ENCODE measurements around the gene NELL1.

NELL1 gene

DNA sequence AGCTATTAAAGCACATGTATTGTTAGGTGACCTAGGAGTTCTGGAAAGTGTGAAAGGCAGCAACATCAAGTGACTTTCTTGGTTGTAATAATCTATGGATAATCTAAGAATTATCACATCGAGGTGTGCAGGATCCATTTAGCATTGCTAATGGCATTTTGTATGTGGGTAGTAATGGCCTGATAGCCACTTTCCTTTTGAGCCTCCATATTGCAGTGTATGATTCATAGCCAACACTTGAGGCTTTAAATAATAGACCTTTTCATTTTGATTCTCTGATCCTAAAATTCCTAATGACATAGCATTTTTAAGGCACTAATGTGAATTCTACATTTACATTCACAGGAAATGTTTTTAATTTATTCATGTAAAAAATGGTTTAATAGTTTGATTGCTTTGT is 759.4 kb downstream of the NELL1 start:
- TF ChIP-seq ISL1 (CRISPR knock-in tag; IDR thresholded peaks at IDR 0.05) = no peak
- no peak for ATAC-seq

DNA sequence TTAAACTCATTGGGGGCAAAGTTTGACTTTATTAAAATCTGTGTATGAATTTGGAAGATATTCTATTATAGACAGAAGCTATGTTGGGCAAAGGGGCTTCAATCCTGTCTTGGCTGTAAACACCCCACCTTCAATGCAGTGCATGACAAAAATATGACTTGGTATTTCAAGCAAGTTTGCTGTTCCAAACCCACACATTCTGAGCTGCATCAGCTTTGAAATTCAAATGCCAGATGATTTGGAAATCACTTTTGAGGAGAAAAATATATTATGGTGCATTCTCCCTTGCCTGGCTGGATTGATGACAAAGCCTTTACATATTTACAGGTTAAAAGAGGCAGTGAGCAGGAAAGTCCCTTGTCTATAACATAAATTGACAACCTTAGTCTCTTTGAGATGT is 760.0 kb downstream of the NELL1 start:
- TF ChIP-seq, protein P1, sequence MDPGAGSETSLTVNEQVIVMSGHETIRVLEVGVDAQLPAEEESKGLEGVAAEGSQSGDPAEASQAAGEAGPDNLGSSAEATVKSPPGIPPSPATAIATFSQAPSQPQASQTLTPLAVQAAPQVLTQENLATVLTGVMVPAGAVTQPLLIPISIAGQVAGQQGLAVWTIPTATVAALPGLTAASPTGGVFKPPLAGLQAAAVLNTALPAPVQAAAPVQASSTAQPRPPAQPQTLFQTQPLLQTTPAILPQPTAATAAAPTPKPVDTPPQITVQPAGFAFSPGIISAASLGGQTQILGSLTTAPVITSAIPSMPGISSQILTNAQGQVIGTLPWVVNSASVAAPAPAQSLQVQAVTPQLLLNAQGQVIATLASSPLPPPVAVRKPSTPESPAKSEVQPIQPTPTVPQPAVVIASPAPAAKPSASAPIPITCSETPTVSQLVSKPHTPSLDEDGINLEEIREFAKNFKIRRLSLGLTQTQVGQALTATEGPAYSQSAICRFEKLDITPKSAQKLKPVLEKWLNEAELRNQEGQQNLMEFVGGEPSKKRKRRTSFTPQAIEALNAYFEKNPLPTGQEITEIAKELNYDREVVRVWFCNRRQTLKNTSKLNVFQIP (CRISPR knock-in tag; IDR thresholded peaks at IDR 0.05; ENCODE audit: borderline replicate concordance, low read depth) = no peak
- TF ChIP-seq BACH2 (CRISPR knock-in tag; IDR thresholded peaks at IDR 0.05; ENCODE audit: borderline replicate concordance) = no peak
- no peak for TF ChIP-seq ARNTL (CRISPR knock-in tag; IDR thresholded peaks at IDR 0.05; ENCODE audit: borderline replicate concordance, low read depth)
- TF ChIP-seq CSDC2 (CRISPR knock-in tag; IDR thresholded peaks at IDR 0.05) = no peak
- TF ChIP-seq, protein P2, sequence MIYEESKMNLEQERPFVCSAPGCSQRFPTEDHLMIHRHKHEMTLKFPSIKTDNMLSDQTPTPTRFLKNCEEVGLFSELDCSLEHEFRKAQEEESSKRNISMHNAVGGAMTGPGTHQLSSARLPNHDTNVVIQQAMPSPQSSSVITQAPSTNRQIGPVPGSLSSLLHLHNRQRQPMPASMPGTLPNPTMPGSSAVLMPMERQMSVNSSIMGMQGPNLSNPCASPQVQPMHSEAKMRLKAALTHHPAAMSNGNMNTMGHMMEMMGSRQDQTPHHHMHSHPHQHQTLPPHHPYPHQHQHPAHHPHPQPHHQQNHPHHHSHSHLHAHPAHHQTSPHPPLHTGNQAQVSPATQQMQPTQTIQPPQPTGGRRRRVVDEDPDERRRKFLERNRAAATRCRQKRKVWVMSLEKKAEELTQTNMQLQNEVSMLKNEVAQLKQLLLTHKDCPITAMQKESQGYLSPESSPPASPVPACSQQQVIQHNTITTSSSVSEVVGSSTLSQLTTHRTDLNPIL (CRISPR knock-in tag; IDR thresholded peaks at IDR 0.05; ENCODE audit: low read depth) = no peak
- TF ChIP-seq, protein P3, sequence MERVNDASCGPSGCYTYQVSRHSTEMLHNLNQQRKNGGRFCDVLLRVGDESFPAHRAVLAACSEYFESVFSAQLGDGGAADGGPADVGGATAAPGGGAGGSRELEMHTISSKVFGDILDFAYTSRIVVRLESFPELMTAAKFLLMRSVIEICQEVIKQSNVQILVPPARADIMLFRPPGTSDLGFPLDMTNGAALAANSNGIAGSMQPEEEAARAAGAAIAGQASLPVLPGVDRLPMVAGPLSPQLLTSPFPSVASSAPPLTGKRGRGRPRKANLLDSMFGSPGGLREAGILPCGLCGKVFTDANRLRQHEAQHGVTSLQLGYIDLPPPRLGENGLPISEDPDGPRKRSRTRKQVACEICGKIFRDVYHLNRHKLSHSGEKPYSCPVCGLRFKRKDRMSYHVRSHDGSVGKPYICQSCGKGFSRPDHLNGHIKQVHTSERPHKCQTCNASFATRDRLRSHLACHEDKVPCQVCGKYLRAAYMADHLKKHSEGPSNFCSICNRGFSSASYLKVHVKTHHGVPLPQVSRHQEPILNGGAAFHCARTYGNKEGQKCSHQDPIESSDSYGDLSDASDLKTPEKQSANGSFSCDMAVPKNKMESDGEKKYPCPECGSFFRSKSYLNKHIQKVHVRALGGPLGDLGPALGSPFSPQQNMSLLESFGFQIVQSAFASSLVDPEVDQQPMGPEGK (CRISPR knock-in tag; IDR thresholded peaks at IDR 0.05; ENCODE audit: borderline replicate concordance) = no peak
- TF ChIP-seq PPARA (CRISPR knock-in tag; IDR thresholded peaks at IDR 0.05; ENCODE audit: borderline replicate concordance) = no peak
- no peak for TF ChIP-seq RARB (CRISPR knock-in tag; IDR thresholded peaks at IDR 0.05)
- no peak for TF ChIP-seq ISL1 (CRISPR knock-in tag; IDR thresholded peaks at IDR 0.05)
- TF ChIP-seq ZFP30 (CRISPR knock-in tag; IDR thresholded peaks at IDR 0.05) = no peak
- TF ChIP-seq GLIS3 (CRISPR knock-in tag; IDR thresholded peaks at IDR 0.05) = no peak
- no peak for TF ChIP-seq ZFP3 (CRISPR knock-in tag; IDR thresholded peaks at IDR 0.05)
- TF ChIP-seq ESRRG (CRISPR knock-in tag; IDR thresholded peaks at IDR 0.05) = no peak
- TF ChIP-seq, protein P4, sequence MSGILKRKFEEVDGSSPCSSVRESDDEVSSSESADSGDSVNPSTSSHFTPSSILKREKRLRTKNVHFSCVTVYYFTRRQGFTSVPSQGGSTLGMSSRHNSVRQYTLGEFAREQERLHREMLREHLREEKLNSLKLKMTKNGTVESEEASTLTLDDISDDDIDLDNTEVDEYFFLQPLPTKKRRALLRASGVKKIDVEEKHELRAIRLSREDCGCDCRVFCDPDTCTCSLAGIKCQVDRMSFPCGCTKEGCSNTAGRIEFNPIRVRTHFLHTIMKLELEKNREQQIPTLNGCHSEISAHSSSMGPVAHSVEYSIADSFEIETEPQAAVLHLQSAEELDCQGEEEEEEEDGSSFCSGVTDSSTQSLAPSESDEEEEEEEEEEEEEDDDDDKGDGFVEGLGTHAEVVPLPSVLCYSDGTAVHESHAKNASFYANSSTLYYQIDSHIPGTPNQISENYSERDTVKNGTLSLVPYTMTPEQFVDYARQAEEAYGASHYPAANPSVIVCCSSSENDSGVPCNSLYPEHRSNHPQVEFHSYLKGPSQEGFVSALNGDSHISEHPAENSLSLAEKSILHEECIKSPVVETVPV (CRISPR knock-in tag; IDR thresholded peaks at IDR 0.05) = no peak

DNA sequence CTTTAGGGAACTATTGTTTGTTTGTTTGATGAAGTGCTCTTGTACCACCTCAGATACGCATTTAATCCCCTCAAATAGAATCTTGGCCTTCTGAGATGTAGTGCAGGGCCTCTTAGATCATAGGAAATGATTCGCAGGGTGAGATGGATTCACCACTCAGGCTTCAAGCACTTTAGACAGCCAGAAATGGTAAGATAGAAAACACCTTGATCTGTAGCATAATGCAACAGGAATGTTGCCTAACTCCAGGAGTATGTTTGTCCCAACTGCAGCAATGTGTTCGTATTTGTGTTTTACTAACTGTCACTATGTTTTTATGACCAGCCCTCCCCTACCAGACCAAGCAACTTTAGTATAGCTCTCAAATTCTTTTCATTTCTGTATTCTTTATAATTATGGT is 761.2 kb downstream of the NELL1 start:
- ATAC-seq = no peak
- TF ChIP-seq, protein P1 (CRISPR knock-in tag; IDR thresholded peaks at IDR 0.05; ENCODE audit: borderline replicate concordance, low read depth) = no peak
- TF ChIP-seq, protein P5, sequence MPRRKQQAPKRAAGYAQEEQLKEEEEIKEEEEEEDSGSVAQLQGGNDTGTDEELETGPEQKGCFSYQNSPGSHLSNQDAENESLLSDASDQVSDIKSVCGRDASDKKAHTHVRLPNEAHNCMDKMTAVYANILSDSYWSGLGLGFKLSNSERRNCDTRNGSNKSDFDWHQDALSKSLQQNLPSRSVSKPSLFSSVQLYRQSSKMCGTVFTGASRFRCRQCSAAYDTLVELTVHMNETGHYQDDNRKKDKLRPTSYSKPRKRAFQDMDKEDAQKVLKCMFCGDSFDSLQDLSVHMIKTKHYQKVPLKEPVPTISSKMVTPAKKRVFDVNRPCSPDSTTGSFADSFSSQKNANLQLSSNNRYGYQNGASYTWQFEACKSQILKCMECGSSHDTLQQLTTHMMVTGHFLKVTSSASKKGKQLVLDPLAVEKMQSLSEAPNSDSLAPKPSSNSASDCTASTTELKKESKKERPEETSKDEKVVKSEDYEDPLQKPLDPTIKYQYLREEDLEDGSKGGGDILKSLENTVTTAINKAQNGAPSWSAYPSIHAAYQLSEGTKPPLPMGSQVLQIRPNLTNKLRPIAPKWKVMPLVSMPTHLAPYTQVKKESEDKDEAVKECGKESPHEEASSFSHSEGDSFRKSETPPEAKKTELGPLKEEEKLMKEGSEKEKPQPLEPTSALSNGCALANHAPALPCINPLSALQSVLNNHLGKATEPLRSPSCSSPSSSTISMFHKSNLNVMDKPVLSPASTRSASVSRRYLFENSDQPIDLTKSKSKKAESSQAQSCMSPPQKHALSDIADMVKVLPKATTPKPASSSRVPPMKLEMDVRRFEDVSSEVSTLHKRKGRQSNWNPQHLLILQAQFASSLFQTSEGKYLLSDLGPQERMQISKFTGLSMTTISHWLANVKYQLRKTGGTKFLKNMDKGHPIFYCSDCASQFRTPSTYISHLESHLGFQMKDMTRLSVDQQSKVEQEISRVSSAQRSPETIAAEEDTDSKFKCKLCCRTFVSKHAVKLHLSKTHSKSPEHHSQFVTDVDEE (CRISPR knock-in tag; IDR thresholded peaks at IDR 0.05) = no peak
- no peak for TF ChIP-seq ISL1 (CRISPR knock-in tag; IDR thresholded peaks at IDR 0.05)

More for the DNA sequence above, 760.0 kb downstream of the NELL1 start:
- no peak for ATAC-seq

DNA sequence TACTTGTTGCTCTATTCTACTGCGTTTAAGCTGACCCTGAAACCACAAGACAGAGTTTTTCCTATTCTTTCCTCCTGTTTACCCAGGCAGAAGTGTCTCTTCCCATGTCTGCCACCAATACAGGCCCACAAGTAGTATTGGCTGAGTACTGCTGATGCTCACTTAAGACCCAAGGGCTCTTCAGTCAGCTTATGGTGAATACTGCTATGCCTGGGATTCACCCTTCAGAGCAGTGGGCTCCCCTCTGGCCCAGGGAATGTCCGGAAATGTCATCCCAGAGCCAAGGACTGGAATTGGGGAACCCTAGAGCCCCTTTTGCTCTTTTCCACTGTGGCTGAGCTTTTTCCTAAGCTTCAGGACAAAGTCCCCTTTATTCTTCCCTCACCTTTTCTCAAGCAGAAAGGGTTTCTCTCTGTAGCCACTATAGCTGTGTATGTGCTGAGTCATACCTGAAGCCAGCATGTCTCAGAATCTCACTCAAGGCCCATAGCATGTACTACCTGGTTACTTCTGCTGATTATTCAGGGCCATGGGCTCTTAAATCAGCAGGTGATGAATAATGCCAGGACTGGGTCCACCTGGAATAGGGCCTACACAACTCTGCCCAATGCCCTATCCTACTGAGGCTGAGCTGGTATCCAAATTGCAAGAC is 777.7 kb downstream of the NELL1 start:
- ATAC-seq = no peak
- TF ChIP-seq ISL1 (CRISPR knock-in tag; IDR thresholded peaks at IDR 0.05) (no peak), ZNF8 (CRISPR knock-in tag; IDR thresholded peaks at IDR 0.05) (no peak), ZNF70 (CRISPR knock-in tag; IDR thresholded peaks at IDR 0.05) (no peak), ZNF565 (CRISPR knock-in tag; conservative IDR thresholded peaks at IDR 0.05; ENCODE audit: low read depth) (no peak), SNAI2 (CRISPR knock-in tag; IDR thresholded peaks at IDR 0.05) (no peak)
- TF ChIP-seq, protein P4 (CRISPR knock-in tag; IDR thresholded peaks at IDR 0.05) = no peak

Measured in SK-N-SH treated with all-trans-retinoic acid at 6 μM for 48 hours (cell line).